H1 (cell line): ENCODE data around the gene GSTA2. TPM values are rescaled to one million over a fixed set of nuclear protein-coding genes. Genes with fewer than 3 reads are reported as not detected.

Experiments
- CTCF ChIA-PET: fragments of 300-600 bp; sonication (Branson Sonifier 250); formaldehyde crosslinking; loops from one replicate; lab custom pipeline; 2021; ENCODE audit not compliant: partially characterized antibody; lab: Charles Lee
- POLR2A ChIA-PET: fragments of 300-600 bp; sonication (Branson Sonifier 250); formaldehyde crosslinking; loops from one replicate; lab custom pipeline; 2021; ENCODE audit warnings: inconsistent platforms; ENCODE audit not compliant: partially characterized antibody; lab: Charles Lee
- DNase-seq, 2 experiments: peaks; one replicate each; pipeline versions ENCODE4 v3.0.0 to v3.0.0-alpha.2; 2010 to 2022; ENCODE audit warnings: low spot score in 2 of 2, low read depth in 1 of 2, mixed read lengths in 1 of 2
- FAIRE-seq: peaks from 2 replicates; lab custom pipeline; 2011; peaks lifted over from hg19 to GRCh38; lab: Jason Lieb, UNC
- H2AFZ ChIP-seq: 2 replicates; pipeline ENCODE4 v1.8.1; 2012; ENCODE audit warnings: low read length, inconsistent platforms
- H2AK5ac ChIP-seq: 2 replicates; pipeline ENCODE4 v1.6.1; 2013; ENCODE audit warnings: low read depth, low read length
- H2BK120ac ChIP-seq: replicated peaks from 2 replicates; pipeline ENCODE3; 2013; ENCODE audit warnings: low read depth, low read length, inconsistent platforms
- H2BK12ac ChIP-seq: 2 replicates; pipeline ENCODE4 v1.6.1; 2013; ENCODE audit warnings: low read depth, low read length
- H2BK15ac ChIP-seq: 2 replicates; pipeline ENCODE4 v1.6.1; 2013; ENCODE audit warnings: low read length
- H2BK20ac ChIP-seq: 2 replicates; pipeline ENCODE4 v1.6.1; 2013; ENCODE audit warnings: low read length
- H2BK5ac ChIP-seq: 2 replicates; pipeline ENCODE4 v1.6.1; 2013; ENCODE audit warnings: low read depth, low read length
- H3K14ac ChIP-seq: 2 replicates; pipeline ENCODE4 v1.6.1; 2013; ENCODE audit warnings: inconsistent platforms; ENCODE audit not compliant: insufficient read length
- H3K18ac ChIP-seq: 2 replicates; pipeline ENCODE4 v1.6.1; 2013; ENCODE audit warnings: low read length; ENCODE audit errors: extremely low read depth
- H3K23ac ChIP-seq: 2 replicates; pipeline ENCODE4 v1.6.1; 2013; ENCODE audit warnings: inconsistent platforms; ENCODE audit not compliant: insufficient read length
- H3K23me2 ChIP-seq: 2 replicates; pipeline ENCODE4 v1.6.1; 2013; ENCODE audit warnings: low read depth, low read length
- H3K27ac ChIP-seq: 2 replicates; pipeline ENCODE4 v1.6.1; 2011; ENCODE audit warnings: low read depth, low read length, inconsistent platforms
- H3K27me3 ChIP-seq, 4 experiments: replicated peaks in 1 of 4; 1 replicate in 1 of 4; 2 replicates in 3 of 4; pipeline versions ENCODE4 v1.6.1 to v1.8.1; 2011 to 2013; ENCODE audit warnings: low read length in 3 of 4, mild to moderate bottlenecking in 3 of 4, inconsistent platforms in 2 of 4, mixed read lengths in 2 of 4, moderate library complexity in 1 of 4; ENCODE audit not compliant: control insufficient read depth in 3 of 4, insufficient read depth in 3 of 4; ENCODE audit errors: extremely low read depth in 1 of 4
- H3K36me3 ChIP-seq, 4 experiments: 2 replicates each; pipeline versions ENCODE4 v1.6.1 to v1.8.1; 2011 to 2013; ENCODE audit warnings: mild to moderate bottlenecking in 4 of 4, low read length in 3 of 4, moderate library complexity in 2 of 4, control low read depth in 1 of 4, inconsistent platforms in 1 of 4; ENCODE audit not compliant: insufficient read depth in 4 of 4, control insufficient read depth in 2 of 4
- H3K4ac ChIP-seq: replicated peaks from 2 replicates; pipeline ENCODE3; 2013; ENCODE audit warnings: low read length, low read depth, mixed read lengths, inconsistent platforms; ENCODE audit not compliant: insufficient read length
- H3K4me1 ChIP-seq, 4 experiments: replicated peaks in 1 of 4; 1 replicate in 1 of 4; 2 replicates in 3 of 4; pipeline versions ENCODE4 v1.6.1 to v1.8.1; 2011 to 2013; ENCODE audit warnings: low read length in 3 of 4, inconsistent platforms in 2 of 4, mixed read lengths in 1 of 4; ENCODE audit not compliant: insufficient read depth in 4 of 4, control insufficient read depth in 3 of 4
- H3K4me2 ChIP-seq, 2 experiments: 2 replicates each; pipeline versions ENCODE4 v1.6.1 to v1.8.1; 2011 to 2013; ENCODE audit warnings: low read depth in 2 of 2, low read length in 2 of 2, control low read depth in 1 of 2, inconsistent platforms in 1 of 2, mild to moderate bottlenecking in 1 of 2; ENCODE audit not compliant: insufficient read depth in 1 of 2
- H3K4me3 ChIP-seq, 4 experiments: fragments of 200-600, 300-600 bp in 1 of 4; sonication (generic), shearing (Covaris generic), sonication (Bioruptor Twin) in 1 of 4; 2 replicates each; pipeline versions ENCODE4 v1.5.1 to v1.8.1; 2011 to 2016; ENCODE audit warnings: low read length in 4 of 4, low read depth in 3 of 4, control low read depth in 2 of 4, inconsistent platforms in 2 of 4, mild to moderate bottlenecking in 2 of 4, mixed read lengths in 1 of 4, moderate library complexity in 1 of 4; ENCODE audit not compliant: insufficient read depth in 2 of 4; ENCODE audit errors: extremely low read depth in 1 of 4
- H3K56ac ChIP-seq: replicated peaks from 2 replicates; pipeline ENCODE3; 2013; ENCODE audit warnings: low read depth, mild to moderate bottlenecking, mixed read lengths, low read length, inconsistent platforms; ENCODE audit not compliant: insufficient read length
- H3K79me1 ChIP-seq: 2 replicates; pipeline ENCODE4 v1.6.1; 2013; ENCODE audit warnings: low read depth, low read length, control low read depth
- H3K79me2 ChIP-seq, 2 experiments: 2 replicates each; pipeline versions ENCODE4 v1.6.1 to v1.8.1; 2012 to 2013; ENCODE audit warnings: low read length in 2 of 2, mild to moderate bottlenecking in 2 of 2, inconsistent platforms in 1 of 2; ENCODE audit not compliant: insufficient read depth in 2 of 2, control insufficient read depth in 1 of 2
- H3K9ac ChIP-seq, 4 experiments: replicated peaks in 1 of 4; 1 replicate in 1 of 4; 2 replicates in 3 of 4; pipeline versions ENCODE4 v1.6.1 to v1.8.1; 2011 to 2013; ENCODE audit warnings: low read depth in 3 of 4, low read length in 3 of 4, control low read depth in 2 of 4, mild to moderate bottlenecking in 2 of 4, moderate library complexity in 2 of 4, inconsistent platforms in 1 of 4; ENCODE audit errors: extremely low read depth in 1 of 4
- H3K9me3 ChIP-seq, 2 experiments: 2 replicates each; pipeline versions ENCODE4 v1.6.1 to v1.8.1; 2012 to 2013; ENCODE audit warnings: mild to moderate bottlenecking in 2 of 2, moderate library complexity in 2 of 2, control low read depth in 1 of 2, inconsistent platforms in 1 of 2, low read depth in 1 of 2, low read length in 1 of 2, mixed read lengths in 1 of 2; ENCODE audit not compliant: insufficient read depth in 2 of 2
- H4K20me1 ChIP-seq, 2 experiments: replicated peaks in 1 of 2; 2 replicates each; pipeline versions ENCODE3 to v1.8.1; 2011 to 2013; ENCODE audit warnings: inconsistent platforms in 2 of 2, low read length in 2 of 2, mild to moderate bottlenecking in 1 of 2; ENCODE audit not compliant: insufficient read depth in 2 of 2, control insufficient read depth in 1 of 2
- H4K5ac ChIP-seq: 2 replicates; pipeline ENCODE4 v1.6.1; 2013; ENCODE audit warnings: low read length, low read depth, mixed read lengths, inconsistent platforms; ENCODE audit not compliant: insufficient read length
- H4K8ac ChIP-seq: 2 replicates; pipeline ENCODE4 v1.8.0; 2013; ENCODE audit warnings: mild to moderate bottlenecking, moderate library complexity, low read length, inconsistent platforms; ENCODE audit not compliant: insufficient read depth; ENCODE audit errors: extremely low read depth
- H4K91ac ChIP-seq: replicated peaks from 2 replicates; pipeline ENCODE3; 2013; ENCODE audit warnings: low read length, mixed read lengths, inconsistent platforms; ENCODE audit not compliant: insufficient read length
- GTF2F1 ChIP-seq: IDR thresholded peaks from 2 replicates; pipeline ENCODE4 v1.6.1; 2012; ENCODE audit warnings: low read depth, low read length, improper control_type of control experiment, borderline replicate concordance
- KDM5A ChIP-seq: fragments of 200-600 bp; IDR thresholded peaks from 2 replicates; pipeline ENCODE4 v1.7.1; 2012; ENCODE audit warnings: mild to moderate bottlenecking, low read length, inconsistent platforms, mixed read lengths
- SP1 ChIP-seq: IDR thresholded peaks from 2 replicates; pipeline ENCODE4 v1.6.1; 2011; ENCODE audit warnings: low read depth, low read length
- WGBS, 2 experiments: shearing (Covaris generic) in 1 of 2; methylation state at CpG; one replicate each; pipeline versions ENCODE4 v1.1.6 to v1.1.7; 2013 to 2015; ENCODE audit warnings: low lambda C conversion rate in 2 of 2, mixed read lengths in 2 of 2, inconsistent platforms in 1 of 2, low coverage in 1 of 2, missing lambda C conversion rate in 1 of 2; ENCODE audit not compliant: insufficient replicate concordance in 2 of 2, insufficient coverage in 1 of 2, insufficient read length in 1 of 2; ENCODE audit errors: extremely low coverage in 1 of 2, missing lambda C conversion rate in 1 of 2; 5-methylcytosine and 5-hydroxymethylcytosine counted together
- polyA plus RNA-seq, 7 experiments: library from polyadenylated mRNA; depleted of rRNA in 3 of 7; stranded (reverse) in 5 of 7; unstranded in 2 of 7; fragments of >200 nt in 5 of 7; fragments of 200-250 nt in 2 of 7; gene quantifications; 1 replicate in 5 of 7; 2 replicates in 1 of 7; 4 replicates in 1 of 7; pipeline versions ENCODE4 v1.2.1 to v1.2.3, GENCODE V29; 2011 to 2013; ENCODE audit warnings: missing spikeins in 2 of 7, mixed read lengths in 2 of 7
- total RNA-seq: library from RNA; stranded (reverse); fragmentation: NEBNext Ultra II Directional; extraction: Animal tissue kit (Norgen Biotek cat#: 25700); gene quantifications from 2 replicates; pipeline ENCODE4 v1.2.1, GENCODE V29; 2021

Gene GSTA2
- total and polyA plus RNA-seq, 2 of the 8 experiments (the other 6 are each of a cell fraction or from before 2014, with no cell fraction given) = 0.05 TPM; not detected in 1

DNA sequence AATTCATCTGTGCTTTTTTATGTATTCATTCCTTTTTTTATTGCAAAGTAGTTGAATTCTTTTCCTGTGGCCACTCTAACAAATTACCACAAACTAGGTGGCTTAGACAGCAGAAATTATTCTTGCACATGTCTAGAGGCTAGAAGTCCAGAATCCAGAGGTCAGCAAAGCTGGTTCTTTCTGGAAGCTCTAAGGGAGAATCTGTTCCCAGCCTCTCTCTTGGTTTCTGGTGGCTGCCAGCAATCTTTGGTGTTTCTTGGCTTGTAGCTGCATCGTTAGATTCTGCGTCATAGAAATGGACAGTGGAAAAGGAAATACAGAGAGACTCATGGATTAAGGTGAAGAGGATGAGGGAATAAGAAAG is 39.3 kb downstream of the GSTA2 start:
- Histone ChIP-seq H3K4me1 (no peaks in the 10 kb centered on the region), H3K36me3 (no peaks in the 10 kb centered on the region), H3K4ac (no peak overlapping the region), H3K27me3 (no peaks in the 10 kb centered on the region), H2BK20ac (no peak overlapping the region), H3K79me2 (no peaks in the 10 kb centered on the region), H3K9me3 (no peaks in the 10 kb centered on the region), H3K4me2 (no peak overlapping the region), H3K4me3 (no peak overlapping the region), H2AK5ac (no peak overlapping the region), H2BK12ac (no peak overlapping the region), H3K79me1 (no peaks in the 10 kb centered on the region), H2BK15ac (no peak overlapping the region), H4K91ac (no peak overlapping the region), H3K14ac (no peak overlapping the region), H3K23ac (no peak overlapping the region), H2BK5ac (no peak overlapping the region), H2BK120ac (no peak overlapping the region), H2AFZ (no peak overlapping the region), H3K56ac (no peak overlapping the region), H3K9ac (no peak overlapping the region), H3K27ac (no peak overlapping the region), H4K8ac (no peak overlapping the region), H4K20me1 (no peaks in the 10 kb centered on the region), H3K18ac (no peak overlapping the region), H3K23me2 (no peaks in the 10 kb centered on the region), H4K5ac (no peak overlapping the region)
- TF ChIP-seq GTF2F1 (no peak), KDM5A (no peak), SP1 (no peak)
- FAIRE-seq (no peak), DNase-seq (no peak)
- CTCF ChIA-PET = interaction anchor here (0.7 to 3.2 kb wide), 22 partner anchors 8 to 464 kb away, joined by 3 to 20 read pairs (median 4); partner anchors contain the start of gene GSTA1
- 89% methylated on average over 2 of the region's 2 CpGs; no CpG with 5 or more reads in 1 of the 2 experiments for whole genome bisulfite sequencing, 2 experiments
- POLR2A ChIA-PET = no interaction called here
